Measurements from ENCODE around the gene RAB33A.

The RAB33A gene

DNA sequence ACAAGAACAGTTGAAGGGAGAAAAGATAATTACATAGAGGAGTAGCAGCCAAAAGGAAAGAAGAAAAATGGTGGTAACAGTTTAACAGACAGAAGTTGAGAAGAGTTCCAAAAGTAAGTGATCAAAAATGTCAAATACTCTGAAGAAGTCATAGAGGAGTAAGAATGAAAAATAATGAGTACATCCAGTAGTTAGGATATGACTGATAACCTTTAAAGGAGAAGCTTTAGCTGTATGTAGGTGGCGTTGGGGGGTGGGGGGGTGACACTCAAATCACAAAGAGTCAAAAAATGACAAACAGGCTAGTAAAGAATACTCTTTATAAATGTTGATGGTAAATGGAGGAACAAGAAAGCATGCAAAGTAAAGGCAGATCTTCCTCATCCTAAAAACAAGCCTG is 40.6 kb downstream of the RAB33A start:
- no peak overlapping the region for H3K4me2 ChIP-seq (ENCODE audit: low read length)
- H3K79me2 ChIP-seq (ENCODE audit: control insufficient read depth, insufficient read depth, low read length, poor library complexity) = no peaks in the 10 kb centered on the region
- no peaks in the 10 kb centered on the region for H3K27me3 ChIP-seq (ENCODE audit: insufficient read depth, low read length)
- no peak overlapping the region for H2BK120ac ChIP-seq (ENCODE audit: insufficient read depth, low read length, poor library complexity)
- no peak overlapping the region for H2BK5ac ChIP-seq (ENCODE audit: low read depth, low read length, poor library complexity)
- no peaks in the 10 kb centered on the region for H3K9me3 ChIP-seq (ENCODE audit: insufficient read depth, low read depth, low read length)
- no peaks in the 10 kb centered on the region for H3K79me1 ChIP-seq (ENCODE audit: low read length)
- H3K4me1 ChIP-seq (ENCODE audit: control insufficient read depth in 1 of 2, insufficient read depth in 2 of 2, low read length in 2 of 2) = no peaks in the 10 kb centered on the region
- no peak for DNase-seq
- no peak overlapping the region for H4K12ac ChIP-seq (ENCODE audit: low read depth, low read length)
- H3K27ac ChIP-seq (ENCODE audit: low read depth, low read length) = no peak overlapping the region
- no peak overlapping the region for H4K91ac ChIP-seq (ENCODE audit: low read depth, low read length)
- H3K14ac ChIP-seq (ENCODE audit: low read length) = no peak overlapping the region
- no peak overlapping the region for H3K4ac ChIP-seq (ENCODE audit: low read depth, low read length)
- H2BK12ac ChIP-seq (ENCODE audit: low read length) = no peak overlapping the region
- no peak overlapping the region for H2AK5ac ChIP-seq (ENCODE audit: low read length)
- no CpG with 5 or more reads among the region's 1 CpG for WGBS (ENCODE audit: extremely low coverage, insufficient coverage, insufficient read length)
- H2AFZ ChIP-seq (ENCODE audit: insufficient read depth, low read length, poor library complexity) = no peak overlapping the region
- no peak overlapping the region for H3K23ac ChIP-seq (ENCODE audit: low read length)
- H3K4me3 ChIP-seq (ENCODE audit: low read depth, low read length) = no peak overlapping the region
- H3K9ac ChIP-seq (ENCODE audit: low read length) = no peak overlapping the region
- H4K8ac ChIP-seq (ENCODE audit: low read depth, low read length) = no peak overlapping the region
- no peaks in the 10 kb centered on the region for H3K36me3 ChIP-seq (ENCODE audit: control insufficient read depth in 1 of 2, insufficient read depth in 2 of 2, low read length in 2 of 2)
- H3K18ac ChIP-seq (ENCODE audit: low read length) = no peak overlapping the region

DNA sequence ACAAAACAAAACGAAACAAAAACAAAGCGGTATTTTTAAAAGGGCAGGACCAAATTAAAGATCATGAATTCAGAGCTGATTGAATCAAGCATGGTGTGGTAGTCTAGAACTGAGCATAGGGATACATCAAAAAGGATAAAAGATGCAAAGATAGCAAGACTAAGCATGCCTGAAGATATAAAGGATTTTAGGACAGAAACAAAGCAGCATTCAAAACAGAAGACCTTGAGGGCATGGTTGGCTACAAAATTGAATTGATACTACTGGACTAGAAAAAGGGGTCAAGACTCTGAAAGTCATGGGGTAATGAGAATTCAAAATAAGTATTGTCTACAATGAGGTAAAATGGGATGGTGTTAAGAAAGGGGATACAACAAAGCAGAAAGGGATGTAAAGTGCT is 41.6 kb downstream of the RAB33A start:
- Histone ChIP-seq H2BK12ac (ENCODE audit: low read length) (no peak overlapping the region), H3K9ac (ENCODE audit: low read length) (no peak overlapping the region), H2BK5ac (ENCODE audit: low read depth, low read length, poor library complexity) (no peak overlapping the region), H4K8ac (ENCODE audit: low read depth, low read length) (no peak overlapping the region), H2AK5ac (ENCODE audit: low read length) (no peak overlapping the region), H3K18ac (ENCODE audit: low read length) (no peak overlapping the region), H2BK120ac (ENCODE audit: insufficient read depth, low read length, poor library complexity) (no peak overlapping the region), H3K36me3 (ENCODE audit: control insufficient read depth in 1 of 2, insufficient read depth in 2 of 2, low read length in 2 of 2) (no peaks in the 10 kb centered on the region), H3K9me3 (ENCODE audit: insufficient read depth, low read depth, low read length) (no peaks in the 10 kb centered on the region), H3K4me2 (ENCODE audit: low read length) (no peak overlapping the region), H3K79me2 (ENCODE audit: control insufficient read depth, insufficient read depth, low read length, poor library complexity) (no peaks in the 10 kb centered on the region), H3K14ac (ENCODE audit: low read length) (no peak overlapping the region), H3K4ac (ENCODE audit: low read depth, low read length) (no peak overlapping the region), H3K79me1 (ENCODE audit: low read length) (no peaks in the 10 kb centered on the region), H4K91ac (ENCODE audit: low read depth, low read length) (no peak overlapping the region), H4K12ac (ENCODE audit: low read depth, low read length) (no peak overlapping the region), H3K4me3 (ENCODE audit: low read depth, low read length) (no peak overlapping the region), H2AFZ (ENCODE audit: insufficient read depth, low read length, poor library complexity) (no peak overlapping the region), H3K23ac (ENCODE audit: low read length) (no peak overlapping the region), H3K4me1 (ENCODE audit: control insufficient read depth in 1 of 2, insufficient read depth in 2 of 2, low read length in 2 of 2) (no peaks in the 10 kb centered on the region), H3K27me3 (ENCODE audit: insufficient read depth, low read length) (no peaks in the 10 kb centered on the region), H3K27ac (ENCODE audit: low read depth, low read length) (no peak overlapping the region)
- no CpG with 5 or more reads among the region's 2 CpGs for WGBS (ENCODE audit: extremely low coverage, insufficient coverage, insufficient read length)
- no peak for DNase-seq

DNA sequence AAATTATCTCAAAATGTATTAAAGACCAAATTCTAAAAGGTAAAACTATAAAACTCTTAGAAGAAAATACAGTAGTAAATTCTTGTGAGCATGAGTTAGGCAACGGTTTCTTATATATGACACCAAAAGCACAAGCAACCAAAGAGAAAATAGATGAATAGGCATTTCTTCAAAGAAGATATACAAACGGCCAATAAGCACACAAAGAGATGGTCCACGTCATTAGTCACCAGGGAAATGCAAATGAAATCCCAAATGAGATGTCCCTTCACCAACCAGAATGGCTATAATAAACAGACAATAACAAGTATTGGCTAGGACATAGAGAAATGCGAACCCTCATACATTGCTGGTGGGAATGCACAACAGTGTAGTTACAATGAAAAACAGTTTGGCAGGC is 44.6 kb downstream of the RAB33A start:
- Histone ChIP-seq H3K79me1 (ENCODE audit: low read length) (no peaks in the 10 kb centered on the region), H3K79me2 (ENCODE audit: control insufficient read depth, insufficient read depth, low read length, poor library complexity) (no peaks in the 10 kb centered on the region), H2BK5ac (ENCODE audit: low read depth, low read length, poor library complexity) (no peak overlapping the region), H3K18ac (ENCODE audit: low read length) (no peak overlapping the region), H3K9me3 (ENCODE audit: insufficient read depth, low read depth, low read length) (no peaks in the 10 kb centered on the region), H4K12ac (ENCODE audit: low read depth, low read length) (no peak overlapping the region), H3K27ac (ENCODE audit: low read depth, low read length) (no peak overlapping the region), H3K4me1 (ENCODE audit: control insufficient read depth in 1 of 2, insufficient read depth in 2 of 2, low read length in 2 of 2) (no peaks in the 10 kb centered on the region), H2BK12ac (ENCODE audit: low read length) (no peak overlapping the region), H3K14ac (ENCODE audit: low read length) (no peak overlapping the region), H2BK120ac (ENCODE audit: insufficient read depth, low read length, poor library complexity) (no peak overlapping the region), H3K27me3 (ENCODE audit: insufficient read depth, low read length) (no peaks in the 10 kb centered on the region), H3K4me2 (ENCODE audit: low read length) (no peak overlapping the region), H3K9ac (ENCODE audit: low read length) (no peak overlapping the region), H3K36me3 (ENCODE audit: control insufficient read depth in 1 of 2, insufficient read depth in 2 of 2, low read length in 2 of 2) (no peaks in the 10 kb centered on the region), H4K8ac (ENCODE audit: low read depth, low read length) (no peak overlapping the region), H4K91ac (ENCODE audit: low read depth, low read length) (no peak overlapping the region), H2AFZ (ENCODE audit: insufficient read depth, low read length, poor library complexity) (no peak overlapping the region), H3K23ac (ENCODE audit: low read length) (no peak overlapping the region), H3K4me3 (ENCODE audit: low read depth, low read length) (no peak overlapping the region), H2AK5ac (ENCODE audit: low read length) (no peak overlapping the region), H3K4ac (ENCODE audit: low read depth, low read length) (no peak overlapping the region)
- DNase-seq = no peak
- WGBS (ENCODE audit: extremely low coverage, insufficient coverage, insufficient read length) = no CpG with 5 or more reads among the region's 4 CpGs

DNA sequence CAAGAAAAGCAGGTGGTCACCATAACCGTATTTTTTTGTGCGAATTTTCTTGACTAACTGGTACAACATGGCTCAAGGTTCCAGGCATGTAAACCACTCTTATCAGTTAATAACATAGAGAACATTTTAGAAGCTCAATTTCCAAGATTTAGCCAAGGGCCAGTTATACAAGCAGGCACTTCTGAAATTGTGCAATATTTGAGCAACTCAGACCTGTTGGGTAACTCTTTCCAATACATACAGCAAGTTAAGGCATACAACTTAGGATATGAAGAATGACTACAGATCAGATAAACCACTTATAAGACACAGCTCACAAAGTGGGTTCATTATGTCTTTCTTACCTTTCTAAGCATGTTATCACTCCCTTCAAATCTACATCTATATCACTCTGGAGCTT is 53.0 kb downstream of the RAB33A start:
- no peak overlapping the region for H2BK12ac ChIP-seq (ENCODE audit: low read length)
- no peak overlapping the region for H3K18ac ChIP-seq (ENCODE audit: low read length)
- H3K27ac ChIP-seq (ENCODE audit: low read depth, low read length) = no peak overlapping the region
- H3K9me3 ChIP-seq (ENCODE audit: insufficient read depth, low read depth, low read length) = no peaks in the 10 kb centered on the region
- no peak overlapping the region for H4K8ac ChIP-seq (ENCODE audit: low read depth, low read length)
- H3K9ac ChIP-seq (ENCODE audit: low read length) = no peak overlapping the region
- WGBS (ENCODE audit: extremely low coverage, insufficient coverage, insufficient read length) = no CpG with 5 or more reads among the region's 2 CpGs
- H3K79me2 ChIP-seq (ENCODE audit: control insufficient read depth, insufficient read depth, low read length, poor library complexity) = no peaks in the 10 kb centered on the region
- no peak overlapping the region for H2BK5ac ChIP-seq (ENCODE audit: low read depth, low read length, poor library complexity)
- no peak overlapping the region for H2BK120ac ChIP-seq (ENCODE audit: insufficient read depth, low read length, poor library complexity)
- H2AK5ac ChIP-seq (ENCODE audit: low read length) = no peak overlapping the region
- H3K4me3 ChIP-seq (ENCODE audit: low read depth, low read length) = no peak overlapping the region
- H4K12ac ChIP-seq (ENCODE audit: low read depth, low read length) = no peak overlapping the region
- no peaks in the 10 kb centered on the region for H3K4me1 ChIP-seq (ENCODE audit: control insufficient read depth in 1 of 2, insufficient read depth in 2 of 2, low read length in 2 of 2)
- H3K4me2 ChIP-seq (ENCODE audit: low read length) = no peak overlapping the region
- H3K27me3 ChIP-seq (ENCODE audit: insufficient read depth, low read length) = no peaks in the 10 kb centered on the region
- H3K23ac ChIP-seq (ENCODE audit: low read length) = no peak overlapping the region
- DNase-seq = peak; percentile 42 to 90
- no peak overlapping the region for H4K91ac ChIP-seq (ENCODE audit: low read depth, low read length)
- no peak overlapping the region for H2AFZ ChIP-seq (ENCODE audit: insufficient read depth, low read length, poor library complexity)
- H3K4ac ChIP-seq (ENCODE audit: low read depth, low read length) = no peak overlapping the region
- no peak overlapping the region for H3K14ac ChIP-seq (ENCODE audit: low read length)
- H3K79me1 ChIP-seq (ENCODE audit: low read length) = no peaks in the 10 kb centered on the region
- no peaks in the 10 kb centered on the region for H3K36me3 ChIP-seq (ENCODE audit: control insufficient read depth in 1 of 2, insufficient read depth in 2 of 2, low read length in 2 of 2)

All from trophoblast cell (in vitro differentiated cells and primary cell).